IMR-90 (cell line): ENCODE data around the gene SHB. TPM values are rescaled to one million over a fixed set of nuclear protein-coding genes. Genes with fewer than 3 reads are reported as not detected.

Experiments used
- ATAC-seq: fragments of 200-7000 bp; cut with Tn5 transposase; 2 replicates; pipeline ENCODE4 v1.9.1; 2020; ENCODE audit warnings: low read depth, mild to moderate bottlenecking, moderate library complexity
- BruUV-seq: library from RNA; stranded (reverse); fragments of 400-500 nt; replicated peaks from 2 replicates; lab custom pipeline; 2021; lab: Mats Ljungman, UMichigan
- CTCF ChIA-PET: fragments of 300-600 bp; formaldehyde crosslinking; extraction: SDS; loops from one replicate; lab custom pipeline; 2021; ENCODE audit warnings: antibody characterized with exemption; lab: Yijun Ruan, JAX
- POLR2A ChIA-PET: fragments of 300-600 bp; sonication (Branson Sonifier 250); formaldehyde crosslinking; loops from one replicate; lab custom pipeline; 2022; ENCODE audit warnings: antibody characterized with exemption; ENCODE audit not compliant: unreplicated experiment; lab: Charles Lee
- DNase-seq: peaks from one replicate; pipeline ENCODE4 v3.0.0; 2013
- H2AFZ ChIP-seq: replicated peaks from 2 replicates; pipeline ENCODE3; 2013; ENCODE audit warnings: low read length, mild to moderate bottlenecking; ENCODE audit not compliant: poor library complexity
- H2AK5ac ChIP-seq: 2 replicates; pipeline ENCODE4 v1.6.1; 2013; ENCODE audit warnings: low read depth, low read length, inconsistent platforms
- H2AK9ac ChIP-seq: replicated peaks from 2 replicates; pipeline ENCODE3; 2013; ENCODE audit warnings: mild to moderate bottlenecking, low read depth, low read length, moderate library complexity; ENCODE audit not compliant: poor library complexity
- H2BK120ac ChIP-seq: 2 replicates; pipeline ENCODE4 v1.6.1; 2013; ENCODE audit warnings: low read depth, low read length, inconsistent platforms
- H2BK15ac ChIP-seq: 3 replicates; pipeline ENCODE4 v1.6.1; 2013; ENCODE audit warnings: low read depth, low read length, inconsistent platforms
- H2BK20ac ChIP-seq: 2 replicates; pipeline ENCODE4 v1.6.1; 2013; ENCODE audit warnings: low read depth, mild to moderate bottlenecking, inconsistent platforms, low read length, moderate library complexity
- H2BK5ac ChIP-seq: 2 replicates; pipeline ENCODE4 v1.6.1; 2013; ENCODE audit warnings: mild to moderate bottlenecking, low read depth, low read length, inconsistent platforms; ENCODE audit not compliant: poor library complexity, severe bottlenecking
- H3K14ac ChIP-seq: replicated peaks from 2 replicates; pipeline ENCODE4 v1.6.1; 2013; ENCODE audit warnings: low read depth, low read length, inconsistent platforms
- H3K18ac ChIP-seq: 2 replicates; pipeline ENCODE4 v1.6.1; 2013; ENCODE audit warnings: low read depth, low read length, control low read depth
- H3K23ac ChIP-seq: 2 replicates; pipeline ENCODE4 v1.6.1; 2013; ENCODE audit warnings: low read depth, low read length, inconsistent platforms
- H3K27ac ChIP-seq: 2 replicates; pipeline ENCODE4 v1.5.1; 2013; ENCODE audit warnings: mild to moderate bottlenecking, control low read depth, low read length; ENCODE audit not compliant: insufficient read depth
- H3K27me3 ChIP-seq: 2 replicates; pipeline ENCODE4 v1.6.1; 2013; ENCODE audit warnings: low read length; ENCODE audit not compliant: control insufficient read depth, insufficient read depth
- H3K36me3 ChIP-seq: 2 replicates; pipeline ENCODE4 v1.6.1; 2013; ENCODE audit warnings: low read length, mixed read lengths; ENCODE audit not compliant: control insufficient read depth, insufficient read depth
- H3K4ac ChIP-seq: 2 replicates; pipeline ENCODE4 v1.6.1; 2013; ENCODE audit warnings: low read depth, low read length, inconsistent platforms
- H3K4me1 ChIP-seq: 2 replicates; pipeline ENCODE4 v1.6.1; 2013; ENCODE audit warnings: low read length, mixed read lengths; ENCODE audit not compliant: control insufficient read depth, insufficient read depth
- H3K4me2 ChIP-seq: 2 replicates; pipeline ENCODE4 v1.6.1; 2013; ENCODE audit warnings: low read depth, mild to moderate bottlenecking, control low read depth, low read length, moderate library complexity
- H3K4me3 ChIP-seq: 2 replicates; pipeline ENCODE4 v1.5.1; 2013; ENCODE audit warnings: low read depth, mild to moderate bottlenecking, control low read depth, low read length, moderate library complexity; ENCODE audit not compliant: insufficient read depth
- H3K56ac ChIP-seq: 2 replicates; pipeline ENCODE4 v1.6.1; 2013; ENCODE audit warnings: low read length, inconsistent platforms; ENCODE audit not compliant: insufficient read depth; ENCODE audit errors: extremely low read depth
- H3K79me1 ChIP-seq, 2 experiments: 2 replicates each; pipeline ENCODE4 v1.6.1; 2013; ENCODE audit warnings: low read length in 2 of 2, inconsistent platforms in 1 of 2, low read depth in 1 of 2
- H3K9ac ChIP-seq: 2 replicates; pipeline ENCODE4 v1.6.1; 2013; ENCODE audit warnings: low read depth, low read length, control low read depth
- H3K9me1 ChIP-seq: 2 replicates; pipeline ENCODE4 v1.6.1; 2013; ENCODE audit warnings: low read length, inconsistent platforms; ENCODE audit not compliant: insufficient read depth
- H3K9me3 ChIP-seq: 2 replicates; pipeline ENCODE4 v1.6.1; 2013; ENCODE audit warnings: low read length; ENCODE audit not compliant: control insufficient read depth, insufficient read depth
- H4K20me1 ChIP-seq: 2 replicates; pipeline ENCODE4 v1.6.1; 2013; ENCODE audit warnings: low read length, inconsistent platforms; ENCODE audit not compliant: insufficient read depth
- H4K5ac ChIP-seq: 2 replicates; pipeline ENCODE4 v1.6.1; 2013; ENCODE audit warnings: mild to moderate bottlenecking, low read depth, low read length, control low read depth
- H4K8ac ChIP-seq, 2 experiments: 2 replicates each; pipeline ENCODE4 v1.6.1; 2013; ENCODE audit warnings: low read depth in 2 of 2, low read length in 2 of 2, control low read depth in 1 of 2, inconsistent platforms in 1 of 2
- H4K91ac ChIP-seq: 2 replicates; pipeline ENCODE4 v1.6.1; 2013; ENCODE audit warnings: low read depth, low read length, inconsistent platforms; ENCODE audit not compliant: insufficient read depth
- CEBPB ChIP-seq: IDR thresholded peaks from 2 replicates; pipeline ENCODE4 v1.6.1; 2012; ENCODE audit warnings: low read depth, low read length, improper control_type of control experiment
- CTCF ChIP-seq: conservative IDR thresholded peaks from 2 replicates; pipeline ENCODE4 v1.5.1; 2012; ENCODE audit warnings: mild to moderate bottlenecking, low read depth, low read length, improper control_type of control experiment
- MAFK ChIP-seq: IDR thresholded peaks from 2 replicates; pipeline ENCODE4 v1.6.1; 2012; ENCODE audit warnings: low read depth, low read length, improper control_type of control experiment
- MAZ ChIP-seq: IDR thresholded peaks from 2 replicates; pipeline ENCODE4 v1.6.1; 2012; ENCODE audit warnings: low read depth, mild to moderate bottlenecking, low read length, improper control_type of control experiment, moderate library complexity, borderline replicate concordance
- MXI1 ChIP-seq: IDR thresholded peaks from 2 replicates; pipeline ENCODE4 v1.6.1; 2012; ENCODE audit warnings: low read depth, mild to moderate bottlenecking, low read length, moderate library complexity, borderline replicate concordance
- RFX5 ChIP-seq: IDR thresholded peaks from 2 replicates; pipeline ENCODE4 v1.8.0; 2012; ENCODE audit warnings: low read depth, mild to moderate bottlenecking, low read length, moderate library complexity
- USF2 ChIP-seq: fragments of 150-350 bp; IDR thresholded peaks from 2 replicates; pipeline ENCODE4 v1.6.1; 2017; ENCODE audit warnings: mild to moderate bottlenecking, antibody characterized with exemption, low read length, low read depth
- WGBS, 2 experiments: methylation state at CpG; one replicate each; pipeline versions ENCODE4 v1.1.5 to v1.1.7; 2013; ENCODE audit warnings: missing lambda C conversion rate in 2 of 2; ENCODE audit not compliant: insufficient read length in 1 of 2; ENCODE audit errors: extremely low coverage in 2 of 2; 5-methylcytosine and 5-hydroxymethylcytosine counted together
- dilution Hi-C: fragments of 300-500 bp; cut with HindIII; formaldehyde crosslinking; loops from one replicate; pipeline ENCODE4 v1.14.3; 2018; ENCODE audit warnings: low sequenced_read_pairs; ENCODE audit not compliant: unreplicated experiment
- in situ Hi-C: fragments of 300-500 bp; cut with MboI; formaldehyde crosslinking; loops from 3 replicates; pipeline ENCODE4 v1.14.3; 2019; ENCODE audit warnings: low sequenced_read_pairs, inconsistent platforms, mixed read lengths
- intact Hi-C: fragments of 100-400 bp; cut with micrococcal nuclease; formaldehyde crosslinking; loops from 2 replicates; pipeline ENCODE4 v1.10.0; 2022
- polyA plus RNA-seq, 3 experiments: library from polyadenylated mRNA; depleted of rRNA; stranded (reverse); fragments of >200 nt; gene quantifications; 2 replicates each; pipeline ENCODE4 v1.2.3, GENCODE V29; 2012; ENCODE audit warnings: low replicate concordance in 1 of 3
- total RNA-seq: library from RNA; depleted of rRNA; stranded (reverse); fragments of >200 nt; gene quantifications from 2 replicates; pipeline ENCODE4 v1.2.3, GENCODE V29; 2012

Gene SHB
- total and polyA plus RNA-seq, 2 of the 4 experiments (the other 2 are of a cell fraction) = 6.1 to 20.4 TPM

GRCh38 chr9:38048316-38048969 is 20.6 kb downstream of the SHB start:
- peak overlapping the region; percentile 47 for H2AK9ac ChIP-seq
- peak overlapping the region; percentile 87 for H2BK120ac ChIP-seq
- ATAC-seq (peak; percentile 4; the same call in 1 of the 2 replicates), DNase-seq (peak; percentile 64)
- no peak overlapping the region; the same call in 1 of the 2 replicates for H3K4me2 ChIP-seq
- no peaks in the 10 kb centered on the region for H3K9me3 ChIP-seq
- peak overlapping the region; percentile 42 for H3K18ac ChIP-seq
- H3K56ac ChIP-seq = peak overlapping the region; percentile 44; the same call in 1 of the 2 replicates
- dilution Hi-C loops = no loop called here
- peaks cover 25 to 91% of the 10 kb centered on the region in 2 experiments; a peak in 3 of 4 replicates for H3K79me1 ChIP-seq
- CTCF ChIA-PET = interaction anchor here (0.9 kb wide), 1 partner anchor 87 kb away, joined by 3 read pairs; no protein-coding TSS in a partner anchor
- POLR2A ChIA-PET = interaction anchor here (0.6 kb wide), 1 partner anchor 96 kb away, joined by 4 read pairs; no protein-coding TSS in a partner anchor
- H2BK20ac ChIP-seq = peak overlapping the region; percentile 71
- H3K4me1 ChIP-seq = peaks cover 24% of the 10 kb centered on the region
- peak overlapping the region; percentile 27 to 69; a peak in 3 of 4 replicates for H4K8ac ChIP-seq
- H4K91ac ChIP-seq = peak overlapping the region; percentile 77
- peaks cover 7% of the 10 kb centered on the region for H3K36me3 ChIP-seq
- TF ChIP-seq CEBPB (peak; percentile 75), MXI1 (no peak), MAFK (no peak), MAZ (no peak), USF2 (no peak), RFX5 (no peak), CTCF (no peak)
- no CpG with 5 or more reads among the region's 4 CpGs for WGBS, 2 experiments
- no peak overlapping the region for H3K9ac ChIP-seq
- H2AFZ ChIP-seq = no peak overlapping the region
- in situ Hi-C loops = no loop called here
- peaks cover 64% of the 10 kb centered on the region for H4K20me1 ChIP-seq
- peak overlapping the region; percentile 90 for H2BK5ac ChIP-seq
- H3K27me3 ChIP-seq = no peaks in the 10 kb centered on the region
- peak overlapping the region; percentile 94 for H3K4ac ChIP-seq
- peak overlapping the region; percentile 73 for H3K23ac ChIP-seq
- H3K4me3 ChIP-seq = no peak overlapping the region
- H4K5ac ChIP-seq = peak overlapping the region; percentile 21
- intact Hi-C loops = no loop called here
- H3K14ac ChIP-seq = peak overlapping the region; percentile 85
- peak overlapping the region; percentile 88 for H2AK5ac ChIP-seq
- BruUV-seq = no TSS peak
- peak overlapping the region; percentile 75; the same call in 2 of the 3 replicates for H2BK15ac ChIP-seq
- peaks cover 49% of the 10 kb centered on the region for H3K9me1 ChIP-seq
- H3K27ac ChIP-seq = peak overlapping the region; percentile 72
